ENCODE data around the gene CCDC177.

CCDC177 gene

DNA sequence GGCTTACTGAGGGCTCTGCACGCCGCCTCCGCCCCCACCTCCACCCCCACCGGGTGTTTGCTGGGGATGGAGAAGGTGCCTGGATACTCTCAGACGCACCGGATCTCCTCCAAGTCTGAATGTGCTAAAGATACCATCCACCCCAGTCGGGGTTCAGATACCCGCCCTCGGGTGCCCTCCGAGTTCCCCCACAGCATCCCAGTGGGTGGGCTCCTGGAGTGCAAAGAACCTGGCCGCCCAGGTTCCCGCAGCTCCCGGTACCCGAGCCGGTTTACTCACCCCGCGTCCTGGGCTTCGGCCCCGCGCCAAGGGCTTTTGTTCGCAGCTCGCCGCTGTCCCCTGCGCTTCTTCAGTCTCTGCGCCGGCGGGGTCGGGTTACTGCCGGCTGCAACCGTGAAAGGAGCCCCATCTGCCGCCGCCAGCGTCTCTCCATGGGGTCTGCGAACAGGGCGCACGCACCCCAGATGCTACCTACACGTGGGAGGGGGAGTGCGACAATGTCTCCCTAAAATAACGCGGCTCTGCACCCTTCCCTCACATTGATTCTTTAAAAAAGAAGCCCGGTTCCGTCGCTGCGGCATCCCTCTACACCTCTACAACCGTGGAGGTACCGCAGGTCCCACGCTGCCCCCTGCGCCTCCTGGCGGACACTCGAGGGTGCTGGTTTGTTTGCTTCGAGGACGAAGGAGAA is at the start of gene CCDC177:
Gene CCDC177, minus strand, starts transcription at position 609 of the 691 bp plus-strand sequence. CDS start 1,249 bp downstream, outside the sequence.
- peak; percentile 58 for DNase-seq

GRCh38 chr14:69624136-69624535 is 49.5 kb upstream of the CCDC177 start:
- DNase-seq, result no peak

- no peak for DNase-seq
Measured at GRCh38 chr14:69620981-69621380, 46.3 kb upstream of the CCDC177 start.

DNA sequence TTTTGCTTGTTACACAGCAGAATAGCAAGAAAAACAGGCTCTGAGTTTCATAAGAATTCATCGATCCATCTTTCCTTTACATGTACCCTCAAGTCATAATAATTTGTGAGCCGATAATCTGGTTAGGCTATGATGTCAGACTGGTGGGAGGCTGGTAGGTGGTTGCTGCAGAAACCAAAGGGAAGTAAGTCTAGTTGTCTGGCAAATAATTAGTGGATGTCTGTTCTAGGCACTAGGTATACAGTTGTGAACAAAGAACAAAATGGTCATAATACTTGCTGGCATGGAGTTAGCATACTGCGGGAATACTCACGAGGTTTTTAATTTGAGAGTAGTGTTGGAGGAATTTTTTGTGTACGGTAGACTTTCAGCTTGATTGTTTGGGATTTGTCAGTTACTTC is 45.5 kb upstream of the CCDC177 start:
- DNase-seq, result peak; percentile 8

- no peak for DNase-seq
Measured at GRCh38 chr14:69619012-69619411, 44.3 kb upstream of the CCDC177 start.

- DNase-seq, result no peak
Measured at GRCh38 chr14:69617796-69618195, 43.1 kb upstream of the CCDC177 start.

DNA sequence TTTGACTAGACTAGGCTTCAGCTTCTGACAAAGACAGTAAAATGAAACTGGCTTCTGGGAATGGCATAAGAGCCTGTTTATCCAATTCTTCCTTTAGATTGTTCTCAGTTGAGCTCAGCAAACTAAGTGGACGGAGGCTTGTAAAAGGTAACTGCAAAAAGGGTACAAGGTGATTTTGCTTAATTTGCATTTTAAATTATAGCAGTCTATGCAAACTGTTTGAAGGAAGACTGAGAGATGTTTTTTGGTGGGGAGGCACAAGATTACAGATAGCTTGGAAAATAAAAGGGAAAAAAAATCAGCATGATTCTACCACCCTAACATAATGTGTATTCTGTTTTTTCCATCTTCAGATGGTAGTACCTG is 41.7 kb upstream of the CCDC177 start:
- DNase-seq, result no peak

GRCh38 chr14:69615496-69616407 is 41.1 kb upstream of the CCDC177 start:
- DNase-seq, result peak; percentile 56

DNA sequence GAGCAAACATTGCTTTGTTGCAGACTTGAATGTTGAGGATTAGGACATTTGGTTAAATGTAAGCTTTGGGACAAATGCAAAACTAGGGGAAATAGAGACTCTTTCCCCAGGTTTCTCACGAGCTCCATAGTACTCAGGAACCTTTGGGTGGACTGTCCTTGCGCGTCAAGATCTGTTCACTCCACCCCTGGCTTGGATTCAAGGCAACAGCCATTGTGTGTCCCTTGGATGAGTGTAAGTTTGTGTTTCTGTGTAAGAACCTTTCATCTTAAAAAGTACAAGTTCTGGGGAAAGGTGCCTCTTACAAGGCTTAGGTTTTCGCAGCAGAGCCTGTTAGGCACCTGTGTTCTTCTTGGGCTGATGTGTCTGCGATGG is 40.4 kb upstream of the CCDC177 start:
- DNase-seq, result no peak

DNA sequence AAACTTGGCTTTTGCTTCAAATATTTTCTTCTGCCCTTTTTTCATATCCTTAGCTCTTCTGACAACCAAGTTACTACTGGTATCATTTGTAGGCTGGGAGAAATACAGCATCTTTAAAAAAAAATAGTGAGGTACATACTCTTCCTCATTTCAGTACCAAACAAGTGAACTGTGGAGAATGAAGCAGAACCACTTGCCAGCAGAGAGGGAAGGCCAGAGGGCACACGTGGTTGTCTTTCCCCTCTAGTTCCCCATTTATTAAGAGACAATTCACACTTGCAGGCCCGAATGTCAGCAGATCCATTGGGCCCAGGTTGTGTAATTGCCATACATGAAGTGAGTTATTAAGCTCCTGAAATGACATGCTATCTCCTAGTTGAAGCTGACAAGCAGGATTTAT is 39.9 kb upstream of the CCDC177 start:
- peak; percentile 73 for DNase-seq

- DNase-seq, result no peak
Measured at GRCh38 chr14:69613312-69614073, 38.8 kb upstream of the CCDC177 start.

DNA sequence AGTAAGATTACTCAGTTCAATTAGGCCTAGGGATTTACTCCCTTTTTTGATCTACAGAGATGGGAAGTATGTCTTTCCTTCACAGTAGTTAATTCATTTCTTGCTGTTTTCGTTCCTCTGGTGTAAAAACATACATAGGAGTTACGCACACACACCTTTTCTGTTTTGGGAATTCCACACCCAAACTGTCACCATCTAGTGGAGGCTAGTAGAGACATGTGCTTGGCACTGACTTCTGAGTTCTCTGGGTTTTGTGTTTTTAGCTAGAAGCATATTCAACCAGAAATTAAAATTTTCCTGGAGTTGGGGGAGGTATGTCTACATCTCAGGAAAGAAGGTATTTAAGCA is 38.1 kb upstream of the CCDC177 start:
- no peak for DNase-seq

- peak; percentile 35 for DNase-seq
Measured at GRCh38 chr14:69612014-69612782, 37.5 kb upstream of the CCDC177 start.

GRCh38 chr14:69611172-69612013 is 36.7 kb upstream of the CCDC177 start, which contains the start of gene SUSD6:
SUSD6 (plus strand) TSS chr14:69611596; CDS start chr14:69658593, 46,997 bp downstream.
- DNase-seq, result peak; percentile 91

DNA sequence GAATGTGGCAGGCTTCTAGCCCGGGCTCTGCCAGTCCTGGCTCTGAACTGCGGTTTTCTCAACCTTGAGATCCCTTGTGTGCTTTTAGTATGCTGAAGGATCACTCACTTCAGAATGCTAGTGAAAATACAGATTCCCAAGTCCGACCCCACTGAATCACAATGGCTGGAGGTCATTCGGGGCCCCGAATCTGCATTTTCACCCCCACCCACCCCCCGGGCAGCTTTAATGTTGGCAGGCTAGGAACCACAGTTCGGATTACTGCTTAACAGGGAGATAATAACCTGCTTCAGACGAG is 36.2 kb upstream of the CCDC177 start:
- no peak for DNase-seq

DNA sequence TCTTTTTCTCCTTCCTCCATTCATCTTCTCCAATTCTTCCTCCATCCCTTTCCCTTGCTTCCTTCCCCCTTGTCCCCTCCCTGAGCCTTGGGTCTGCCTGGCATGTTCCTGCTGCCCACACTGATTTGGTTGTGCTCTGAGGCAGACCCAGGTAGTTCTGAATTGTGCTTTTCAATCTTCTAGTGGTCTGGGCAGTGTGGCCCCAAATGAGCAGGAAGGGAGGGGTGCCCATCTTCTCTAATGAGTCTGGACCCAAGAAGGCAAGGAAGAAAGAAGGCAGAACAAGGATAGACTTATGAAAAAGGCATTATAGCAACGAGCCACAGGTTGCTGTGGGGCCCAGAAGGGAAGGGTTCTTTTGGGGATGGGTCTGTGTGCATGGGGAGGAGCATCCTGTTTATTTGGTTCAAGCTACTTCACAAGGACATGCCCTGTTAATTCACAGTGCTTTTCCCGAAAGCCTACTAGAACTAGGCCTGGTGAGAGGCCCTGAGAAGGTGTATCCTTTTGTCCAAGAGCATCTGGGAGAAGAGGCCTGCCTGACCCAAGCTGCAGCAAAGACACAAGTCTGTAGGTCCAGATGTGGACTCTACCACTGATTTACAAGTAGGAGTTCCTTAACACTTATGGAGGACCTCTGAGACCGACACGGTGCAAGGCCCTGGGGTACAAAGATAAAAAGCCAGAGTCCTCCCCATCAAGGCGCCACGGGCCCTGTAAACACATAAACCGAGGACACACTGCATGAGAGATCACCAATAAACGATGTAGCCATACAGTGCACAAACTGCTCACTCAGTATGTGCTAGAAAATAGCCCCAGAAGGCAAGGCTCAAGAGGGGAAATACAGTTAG is 35.6 kb upstream of the CCDC177 start:
- DNase-seq, result no peak

- DNase-seq, result no peak
Measured at GRCh38 chr14:69606258-69607184, 31.9 kb upstream of the CCDC177 start.

DNA sequence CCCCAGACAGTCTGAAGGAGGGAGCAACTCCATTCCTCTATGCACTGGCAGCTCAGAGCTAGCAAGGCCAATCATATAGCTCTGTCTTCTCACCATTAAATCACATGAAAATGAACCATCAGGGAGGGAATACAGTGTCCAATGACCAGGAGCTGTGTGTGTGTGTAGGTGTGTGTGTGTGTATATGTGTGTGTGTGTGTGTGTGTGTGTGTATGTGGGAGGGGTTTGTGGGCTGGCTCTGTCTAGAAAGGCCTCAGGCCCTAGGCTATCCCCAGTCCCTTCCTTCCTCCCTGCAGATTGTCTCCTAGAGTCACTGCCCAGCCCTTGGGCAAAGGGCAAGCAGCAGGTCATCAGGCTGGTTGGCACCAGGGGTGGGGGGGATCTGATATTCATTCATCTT is 31.1 kb upstream of the CCDC177 start:
- DNase-seq, result no peak

GRCh38 chr14:69600304-69600891 is 25.7 kb upstream of the CCDC177 start:
- no peak for DNase-seq

Measured in CD4-positive, alpha-beta T cell treated with Interferon gamma for 1 hour (primary cell).